NK-92 treated with Interleukin-12 subunit alpha and Interleukin-12 subunit beta, amount 100 ng/mL, for 24 hours (cell line): Measurements from ENCODE around the gene TEX53.

Experiments
- DNase-seq: peaks from one replicate; lab custom pipeline; 2025; lab: John Stamatoyannopoulos, UW

The TEX53 gene

DNA sequence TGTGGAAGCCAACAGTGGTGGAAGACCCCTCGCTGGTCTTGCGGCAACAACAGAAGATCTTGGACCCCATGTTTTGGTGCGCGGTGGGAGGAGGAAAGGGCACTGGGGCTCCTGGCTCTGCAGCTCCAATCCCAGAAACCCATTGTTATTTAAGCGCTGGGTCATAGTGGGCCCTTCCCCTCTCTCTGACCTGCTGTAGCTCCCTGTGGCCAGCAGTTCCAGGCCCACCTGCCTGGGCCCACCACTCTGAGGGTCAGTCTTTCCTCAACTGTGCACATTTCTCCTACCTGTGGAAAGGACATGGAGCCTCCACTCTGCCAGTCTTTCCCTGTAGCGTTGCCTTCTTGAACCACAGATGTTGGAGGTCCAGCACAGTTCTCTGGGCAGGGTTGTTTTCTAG is at the start of gene TEX53:
TSS of gene TEX53 (minus strand) at position 101 of the 400 bp plus-strand sequence. CDS start at position 70, 31 bp downstream.
- DNase-seq = no peak

DNA sequence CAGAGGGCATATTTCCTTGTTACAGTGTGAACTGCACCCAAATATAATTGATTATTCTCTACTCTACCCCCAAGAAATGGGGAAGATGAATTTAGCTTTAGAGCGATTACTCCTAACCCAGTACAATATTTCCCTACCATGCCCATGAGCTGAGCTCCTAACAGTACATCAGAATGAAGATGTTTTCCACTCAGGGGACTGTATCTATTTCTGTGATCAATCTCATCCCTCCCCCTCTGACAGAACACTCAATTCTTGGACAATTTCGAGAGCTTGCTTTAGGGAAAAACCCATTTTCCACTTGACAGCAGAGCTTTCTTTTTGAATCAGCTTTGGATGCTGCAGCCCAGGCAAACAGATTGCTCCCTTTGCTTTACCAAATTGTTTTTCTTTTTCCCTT is 49.1 kb upstream of the TEX53 start:
- no peak for DNase-seq

DNA sequence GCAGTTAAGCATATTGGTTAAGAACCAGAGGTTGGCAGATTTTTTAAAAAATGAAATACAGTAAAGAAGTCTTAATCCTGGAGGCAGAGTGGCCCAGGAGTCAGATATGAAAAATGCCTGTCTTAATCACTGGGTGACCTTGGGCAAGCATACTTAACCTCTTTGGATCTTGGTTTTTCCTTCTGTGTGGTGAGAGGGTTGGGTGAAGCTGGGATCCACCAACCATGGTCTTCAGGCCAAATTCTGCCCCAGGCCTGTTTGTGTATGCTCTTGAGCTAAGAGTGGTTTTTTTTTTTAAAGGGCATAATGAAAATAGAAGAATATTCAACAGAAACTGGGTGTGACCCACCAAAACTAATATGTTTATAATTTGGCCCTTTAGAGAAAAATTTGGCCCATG is 44.4 kb upstream of the TEX53 start:
- no peak for DNase-seq

- DNase-seq = no peak
These were observed 40.3 kb upstream of the TEX53 start for GRCh38 chr9:114697951-114698351.

GRCh38 chr9:114696814-114697544 is 39.4 kb upstream of the TEX53 start:
- no peak for DNase-seq

DNA sequence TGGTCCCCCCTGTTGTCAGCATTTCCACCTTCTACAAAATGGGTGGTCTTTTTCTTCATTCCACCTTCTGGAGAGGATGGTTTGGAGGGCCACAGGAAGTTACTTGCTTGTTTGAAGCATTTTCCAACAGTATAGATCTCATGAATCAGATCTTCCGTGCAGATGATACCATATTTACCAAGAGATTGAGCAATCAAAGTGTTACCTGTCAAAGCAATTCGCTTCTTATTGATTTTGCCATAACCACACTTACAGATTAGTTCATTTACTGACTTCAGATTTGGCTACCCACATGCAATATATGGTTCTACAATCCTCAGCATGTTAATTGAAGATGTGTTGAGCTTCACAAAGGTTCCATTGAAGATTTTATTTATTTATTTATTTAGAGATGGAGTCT is 38.3 kb upstream of the TEX53 start:
- DNase-seq = no peak

GRCh38 chr9:114694719-114695269 is 37.2 kb upstream of the TEX53 start:
- no peak for DNase-seq

DNA sequence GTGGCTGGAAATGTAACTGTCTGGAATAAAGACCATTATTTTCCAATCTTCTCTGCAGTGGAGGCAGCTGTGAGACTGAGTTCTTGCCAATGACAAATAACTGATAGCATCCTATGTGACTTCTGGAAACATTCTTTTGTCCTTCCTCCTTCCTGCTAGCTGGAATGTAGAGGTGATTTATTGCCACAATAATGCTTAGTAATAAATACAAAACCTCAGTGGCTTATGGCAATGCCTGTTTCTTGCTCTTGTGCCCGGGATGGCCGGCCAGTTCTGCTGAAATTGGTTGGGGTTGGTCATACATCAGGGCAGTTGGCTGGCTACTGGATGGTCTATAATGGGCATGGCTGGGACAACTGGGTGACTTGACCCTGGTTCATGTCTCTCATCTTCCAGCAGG is 36.5 kb upstream of the TEX53 start:
- DNase-seq = no peak

GRCh38 chr9:114693248-114693855 is 35.7 kb upstream of the TEX53 start:
- DNase-seq = no peak

DNA sequence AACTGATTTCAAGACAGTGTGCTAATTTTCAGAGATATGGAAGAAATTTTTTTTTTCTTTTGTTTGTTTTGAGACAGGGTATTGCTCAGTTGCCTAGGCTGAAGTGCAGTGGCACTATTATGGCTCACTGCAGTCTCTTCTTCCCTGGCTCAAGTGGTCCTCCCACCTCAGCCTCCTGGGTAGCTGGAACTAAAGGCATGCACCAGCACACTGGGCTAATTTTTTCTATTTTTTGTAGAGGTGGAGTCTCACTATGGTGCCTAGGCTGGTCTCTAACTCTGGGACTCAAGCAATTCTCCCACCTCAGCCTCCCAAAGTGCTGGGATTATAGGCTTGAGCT is 34.3 kb upstream of the TEX53 start:
- no peak for DNase-seq

- DNase-seq = peak; percentile 61
These were observed 33.7 kb upstream of the TEX53 start for GRCh38 chr9:114691046-114691955.

- DNase-seq = no peak
These were observed 32.7 kb upstream of the TEX53 start for GRCh38 chr9:114690308-114690707.

- DNase-seq = no peak
These were observed 32.2 kb upstream of the TEX53 start for GRCh38 chr9:114689813-114690212.

- DNase-seq = no peak
These were observed 31.5 kb upstream of the TEX53 start for GRCh38 chr9:114688909-114689610.

DNA sequence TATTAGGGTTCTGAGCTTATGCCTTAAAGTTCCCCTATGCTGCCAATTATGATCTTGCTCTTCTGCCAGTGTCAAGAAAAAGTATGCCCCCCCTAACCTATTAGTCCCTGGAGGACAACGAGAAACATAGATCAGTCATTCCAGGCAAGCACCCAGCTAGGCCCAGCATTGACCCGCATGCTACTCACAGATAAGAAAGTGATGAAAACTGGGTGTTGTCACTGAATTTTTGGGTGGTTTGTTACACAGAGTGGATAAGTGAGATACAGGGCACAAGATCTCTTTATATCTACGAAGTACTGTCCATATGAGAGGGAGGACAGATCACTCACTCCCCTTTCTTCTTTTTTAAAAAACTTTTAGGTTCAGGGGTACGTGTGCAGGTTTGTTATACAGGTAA is 30.8 kb upstream of the TEX53 start:
- no peak for DNase-seq

DNA sequence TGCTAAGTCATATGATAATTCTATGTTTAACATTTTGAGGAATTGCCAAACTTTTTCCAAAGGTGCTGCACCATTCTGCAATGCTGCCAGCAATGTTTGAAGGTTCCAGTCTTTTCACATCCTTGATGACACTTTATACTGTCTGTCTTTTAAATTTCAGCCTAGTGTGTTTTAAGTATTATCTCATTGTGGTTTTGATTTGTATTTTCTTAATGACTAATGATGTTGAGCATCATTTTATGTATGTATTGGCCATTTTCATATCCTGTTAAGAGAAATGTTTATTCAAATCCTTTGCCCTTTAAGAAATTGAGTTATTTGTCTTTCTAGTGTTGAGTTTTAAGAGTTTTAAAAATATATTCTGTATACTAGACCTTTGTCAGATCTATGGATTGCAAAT is 29.4 kb upstream of the TEX53 start:
- DNase-seq = no peak

GRCh38 chr9:114685951-114686350 is 28.3 kb upstream of the TEX53 start:
- no peak for DNase-seq

GRCh38 chr9:114684036-114684435 is 26.4 kb upstream of the TEX53 start:
- DNase-seq = no peak

GRCh38 chr9:114682846-114683245 is 25.2 kb upstream of the TEX53 start:
- no peak for DNase-seq

- peak; percentile 77 for DNase-seq
These were observed 24.2 kb upstream of the TEX53 start, which contains the start of gene TEX48 for GRCh38 chr9:114681594-114682332. TEX48 (minus strand) TSS chr9:114682192; CDS start chr9:114671723, 10,469 bp downstream.
